ENCODE results near the gene NECAP2. TPM values are rescaled to one million over a fixed set of nuclear protein-coding genes. Genes with fewer than 3 reads are reported as not detected.
A peak's percentile ranks its signal among the peaks of the same experiment; 100 is the strongest.
"Not testable (repeated sequence)": the region's sequence is repeated elsewhere in the genome, so short reads cannot be mapped to it uniquely, and the experiment has no call there.

Gene NECAP2
- polyA plus RNA-seq, 6 donors from 2014 or later, result 103 to 152 (median 134) TPM

GRCh38 chr1:16475771-16476770 is 35.5 kb downstream of the NECAP2 start:
- H3K27ac Mint-ChIP-seq; H3K27me3 Mint-ChIP-seq; H3K4me1 Mint-ChIP-seq; DNase-seq; H3K9me3 Mint-ChIP-seq; H3K4me3 Mint-ChIP-seq; ATAC-seq (ENCODE audit: low read depth in 2 of 2): not testable (repeated sequence)
- H3K36me3 Mint-ChIP-seq, result peaks cover 14 to 16% of the 10 kb centered on the region in 2 donors

DNA sequence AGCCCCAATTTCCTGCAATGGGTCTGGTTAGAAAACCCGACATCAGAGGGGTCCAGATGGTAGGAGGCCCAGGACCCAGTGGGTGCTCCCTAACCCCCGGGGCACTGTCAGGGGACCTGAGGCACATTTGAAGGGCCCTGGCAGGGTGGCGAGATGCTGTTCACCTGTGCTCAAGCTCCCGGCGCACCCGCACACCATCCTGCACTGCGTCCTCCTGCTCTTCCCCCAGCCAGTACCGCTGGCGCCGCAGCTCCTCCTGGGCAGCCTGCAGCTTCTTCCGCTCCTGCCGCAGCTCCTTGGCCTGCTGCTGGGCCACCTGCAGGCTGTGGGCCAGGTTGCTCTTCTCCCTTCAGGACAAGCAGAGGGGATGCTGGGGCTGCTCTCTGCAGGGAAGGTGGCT is 37.6 kb downstream of the NECAP2 start:
- Mint-ChIP-seq H3K27me3 (no peaks in the 10 kb centered on the region), H3K4me3 (no peak overlapping the region), H3K27ac (no peak overlapping the region), H3K4me1 (no peaks in the 10 kb centered on the region), H3K36me3 (peaks cover 9 to 11% of the 10 kb centered on the region in 2 donors), H3K9me3 (no peaks in the 10 kb centered on the region)
- DNase-seq, result no peak
- no peak for ATAC-seq (ENCODE audit: low read depth in 2 of 2)

DNA sequence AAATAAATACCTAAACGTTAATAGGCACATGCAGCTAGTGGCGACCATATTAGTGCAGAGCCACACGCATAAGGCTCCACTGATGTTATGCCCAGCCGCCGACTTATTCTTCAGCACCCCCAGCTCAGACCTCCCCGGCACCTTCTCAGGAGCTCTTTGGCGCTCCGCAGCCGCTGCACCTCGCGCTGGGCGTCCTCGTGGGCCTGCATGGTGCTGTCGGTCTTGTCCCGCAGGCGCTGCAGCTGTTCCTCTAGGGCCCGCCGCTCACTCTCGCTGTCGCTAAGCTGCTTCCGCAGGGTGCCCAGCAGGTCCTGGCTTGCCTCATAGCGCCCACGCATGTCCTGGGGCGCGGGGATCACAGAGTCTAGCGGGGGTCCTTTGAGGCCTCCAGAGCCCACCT is 42.6 kb downstream of the NECAP2 start:
- H3K27ac Mint-ChIP-seq; ATAC-seq (ENCODE audit: low read depth in 2 of 2); DNase-seq; H3K4me1 Mint-ChIP-seq; H3K36me3 Mint-ChIP-seq; H3K27me3 Mint-ChIP-seq; H3K4me3 Mint-ChIP-seq; H3K9me3 Mint-ChIP-seq: not testable (repeated sequence)

DNA sequence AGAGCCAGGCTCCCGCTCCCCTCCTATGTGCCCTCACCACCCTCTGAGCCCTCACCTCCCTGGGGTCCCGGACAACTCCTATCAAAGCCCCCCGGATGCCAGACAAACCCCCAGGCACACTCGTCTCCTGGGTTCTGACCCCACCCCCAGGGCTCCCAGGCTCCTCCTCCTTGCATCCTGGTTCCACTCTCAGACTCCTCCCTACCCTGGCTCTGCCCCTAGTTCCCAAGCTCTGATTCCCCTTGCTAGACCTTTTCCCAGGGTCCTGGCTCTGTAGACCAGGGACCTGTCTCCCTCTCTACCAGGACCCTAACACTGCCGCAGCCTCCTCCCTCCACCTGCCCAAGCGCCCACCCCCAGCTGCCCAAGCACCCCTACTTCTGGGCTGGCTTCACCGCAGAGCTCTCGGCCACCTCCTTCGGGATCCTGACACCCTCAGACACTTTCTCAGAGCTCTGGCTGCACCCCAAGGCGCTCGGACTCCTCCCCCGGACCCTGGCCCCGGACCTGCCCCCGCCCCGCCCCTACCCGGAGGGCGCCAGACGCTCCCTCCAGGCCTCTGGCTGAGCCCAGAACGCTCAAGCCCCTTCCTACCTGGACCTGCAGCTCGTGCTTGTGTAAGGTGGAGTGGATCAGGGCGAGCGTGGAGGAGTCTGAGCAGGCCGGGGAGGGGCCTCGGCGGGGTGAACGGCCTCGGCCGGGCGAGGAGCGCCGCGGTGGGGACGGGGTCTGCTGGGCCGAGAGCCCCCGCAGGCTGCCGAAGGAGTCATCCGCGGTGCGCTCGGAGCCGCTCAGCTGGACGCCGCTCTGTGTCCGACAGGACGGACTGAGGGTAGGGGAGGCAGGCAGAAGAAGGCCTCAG is 43.3 kb downstream of the NECAP2 start:
- DNase-seq; H3K27me3 Mint-ChIP-seq; H3K9me3 Mint-ChIP-seq; H3K4me3 Mint-ChIP-seq; H3K36me3 Mint-ChIP-seq; H3K27ac Mint-ChIP-seq; H3K4me1 Mint-ChIP-seq; ATAC-seq (ENCODE audit: low read depth in 2 of 2): not testable (repeated sequence)

GRCh38 chr1:16484501-16484835 is 43.9 kb downstream of the NECAP2 start:
- Mint-ChIP-seq H3K27ac (no peak overlapping the region), H3K9me3 (no peaks in the 10 kb centered on the region), H3K4me3 (no peak overlapping the region), H3K27me3 (no peaks in the 10 kb centered on the region), H3K36me3 (peaks cover 0 to 5% of the 10 kb centered on the region in 2 donors), H3K4me1 (peaks cover 0 to 5% (median 0%) of the 10 kb centered on the region in 3 donors)
- DNase-seq (no peak), ATAC-seq (ENCODE audit: low read depth in 2 of 2) (no peak)

- H3K27me3 Mint-ChIP-seq, result no peaks in the 10 kb centered on the region
- ATAC-seq (ENCODE audit: low read depth in 2 of 2), result no peak
- no peak overlapping the region for H3K4me3 Mint-ChIP-seq
- H3K4me1 Mint-ChIP-seq, result peaks cover 0 to 5% (median 0%) of the 10 kb centered on the region in 3 donors
- H3K36me3 Mint-ChIP-seq, result peaks cover 0 to 5% of the 10 kb centered on the region in 2 donors
- H3K9me3 Mint-ChIP-seq, result no peaks in the 10 kb centered on the region
- no peak for DNase-seq
- no peak overlapping the region for H3K27ac Mint-ChIP-seq
Measured at GRCh38 chr1:16484931-16485330, 44.4 kb downstream of the NECAP2 start.

GRCh38 chr1:16486316-16486715 is 45.8 kb downstream of the NECAP2 start:
- not testable (repeated sequence) for H3K9me3 Mint-ChIP-seq; H3K27ac Mint-ChIP-seq; H3K4me3 Mint-ChIP-seq; DNase-seq; H3K27me3 Mint-ChIP-seq; H3K36me3 Mint-ChIP-seq; H3K4me1 Mint-ChIP-seq; ATAC-seq (ENCODE audit: low read depth in 2 of 2)

DNA sequence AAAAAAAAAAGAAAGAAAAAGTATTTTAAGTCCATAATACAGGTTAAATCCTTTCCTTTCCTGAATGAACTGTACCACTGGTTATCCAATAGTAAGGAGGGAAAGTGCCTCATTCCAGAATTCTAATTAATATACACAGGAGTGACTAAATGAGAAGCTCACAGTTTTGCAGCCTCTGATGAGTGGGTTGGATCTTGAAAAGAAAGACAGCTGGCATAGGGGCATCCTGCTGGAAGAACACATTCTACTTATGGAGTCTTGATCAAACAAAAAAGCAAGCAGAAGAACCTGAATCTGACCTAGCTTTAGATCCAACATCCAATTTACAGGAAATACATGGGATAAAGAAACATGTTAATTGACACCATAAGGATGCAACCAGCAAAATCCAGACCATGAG is 46.5 kb downstream of the NECAP2 start:
- not testable (repeated sequence) for H3K27me3 Mint-ChIP-seq; ATAC-seq (ENCODE audit: low read depth in 2 of 2); H3K9me3 Mint-ChIP-seq; H3K36me3 Mint-ChIP-seq; DNase-seq; H3K4me1 Mint-ChIP-seq; H3K27ac Mint-ChIP-seq; H3K4me3 Mint-ChIP-seq

- not testable (repeated sequence) for H3K27ac Mint-ChIP-seq; H3K4me3 Mint-ChIP-seq; H3K9me3 Mint-ChIP-seq; ATAC-seq (ENCODE audit: low read depth in 2 of 2); H3K36me3 Mint-ChIP-seq; H3K4me1 Mint-ChIP-seq; DNase-seq; H3K27me3 Mint-ChIP-seq
Measured at GRCh38 chr1:16489195-16489880, 48.8 kb downstream of the NECAP2 start.

DNA sequence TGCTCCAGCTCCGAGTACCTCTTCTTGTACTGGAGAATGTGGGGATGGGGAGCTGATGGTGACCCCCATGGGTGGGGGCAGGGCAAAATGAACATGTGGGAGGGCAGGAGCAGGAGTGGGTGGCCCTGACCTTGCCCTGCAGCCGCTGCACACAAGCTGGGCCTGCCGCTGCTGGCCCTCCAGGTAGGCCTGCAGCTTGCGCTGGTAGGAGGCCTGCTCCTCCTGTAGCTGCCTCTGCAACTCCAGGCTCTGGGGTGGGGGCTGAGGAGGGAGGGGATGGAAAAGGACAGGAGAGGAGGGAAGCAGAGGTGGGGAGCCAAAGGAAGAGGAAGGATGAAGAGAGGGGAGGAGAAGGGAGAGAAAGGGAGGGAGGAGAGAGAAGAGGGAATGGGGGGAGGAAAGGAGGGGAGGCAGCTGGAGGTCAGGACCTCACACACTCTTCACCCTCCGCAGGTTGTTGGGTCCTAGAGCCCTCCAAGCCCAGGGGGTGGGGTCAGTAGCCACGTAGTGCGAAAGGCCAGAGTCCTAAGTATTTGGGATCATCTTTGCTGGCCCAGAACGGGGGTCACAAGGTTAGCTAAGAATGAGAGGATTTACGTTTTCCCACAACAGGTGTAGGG is 50.6 kb downstream of the NECAP2 start:
- H3K27ac Mint-ChIP-seq, result no peak overlapping the region
- ATAC-seq (ENCODE audit: low read depth in 2 of 2) (no peak), DNase-seq (no peak)
- H3K27me3 Mint-ChIP-seq, result no peaks in the 10 kb centered on the region
- H3K36me3 Mint-ChIP-seq, result no peaks in the 10 kb centered on the region
- no peaks in the 10 kb centered on the region for H3K9me3 Mint-ChIP-seq
- H3K4me3 Mint-ChIP-seq, result no peak overlapping the region
- H3K4me1 Mint-ChIP-seq, result peaks cover 0 to 5% (median 3%) of the 10 kb centered on the region in 3 donors

- not testable (repeated sequence) for ATAC-seq (ENCODE audit: low read depth in 2 of 2); H3K4me3 Mint-ChIP-seq; H3K9me3 Mint-ChIP-seq; H3K27ac Mint-ChIP-seq; DNase-seq; H3K27me3 Mint-ChIP-seq; H3K36me3 Mint-ChIP-seq
- H3K4me1 Mint-ChIP-seq, result peaks cover 7 to 11% (median 11%) of the 10 kb centered on the region in 3 donors
Measured at GRCh38 chr1:16492937-16493336, 52.4 kb downstream of the NECAP2 start.

GRCh38 chr1:16493731-16494130 is 53.2 kb downstream of the NECAP2 start:
- not testable (repeated sequence) for H3K36me3 Mint-ChIP-seq; H3K27me3 Mint-ChIP-seq; DNase-seq; ATAC-seq (ENCODE audit: low read depth in 2 of 2); H3K4me3 Mint-ChIP-seq; H3K9me3 Mint-ChIP-seq
- peaks cover 7 to 12% (median 11%) of the 10 kb centered on the region in 3 donors for H3K4me1 Mint-ChIP-seq
- peak overlapping the region in 2 of 6 donors; percentile 61 to 80 for H3K27ac Mint-ChIP-seq

DNA sequence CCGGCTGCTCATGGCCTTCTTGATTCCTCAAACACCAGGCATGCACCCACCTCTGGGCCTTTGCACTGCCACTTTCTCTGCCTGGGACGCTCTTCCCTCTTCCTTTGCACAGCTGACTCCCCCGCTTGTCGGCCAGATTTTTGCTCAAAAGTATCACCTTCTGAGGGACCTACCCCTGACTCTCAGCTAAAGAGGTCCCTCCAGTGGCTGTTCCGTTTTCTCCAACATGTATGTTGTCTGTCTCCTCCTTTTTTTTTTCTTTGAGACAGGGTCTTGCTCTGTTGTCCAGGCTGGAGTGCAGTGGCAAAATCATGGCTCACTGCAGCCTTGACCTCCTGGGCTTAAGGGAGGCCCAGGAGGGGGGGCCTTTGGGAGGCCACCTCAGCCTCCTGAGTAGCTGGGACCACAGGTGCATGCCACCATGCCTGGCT is 57.0 kb downstream of the NECAP2 start:
- not testable (repeated sequence) for H3K27me3 Mint-ChIP-seq; H3K36me3 Mint-ChIP-seq; H3K9me3 Mint-ChIP-seq; ATAC-seq (ENCODE audit: low read depth in 2 of 2); DNase-seq
- Mint-ChIP-seq H3K27ac (peak overlapping the region in 4 of 6 donors; percentile 3 to 87 (median 66)), H3K4me3 (peak overlapping the region; percentile 79 to 93 (median 88)), H3K4me1 (peaks cover 14 to 35% (median 29%) of the 10 kb centered on the region in 3 donors)

Measured in naive B cell (primary cell).